Activated CD8-positive, alpha-beta T cell treated with anti-CD3 and anti-CD28 coated beads, Interleukin-2, amount 10 ng/mL, durations not matched to agents 7 days and 5 days (primary cell): ENCODE results near the gene PRR13. TPM values are rescaled to one million over a fixed set of nuclear protein-coding genes. Genes with fewer than 3 reads are reported as not detected.

Source experiments
- ATAC-seq: fragments of 150-1000 bp; cut with Tn5 transposase; one replicate; pipeline ENCODE4 v1.10.0; 2021; ENCODE audit warnings: moderate library complexity
- CTCF ChIA-PET: fragments of 350-600 bp; sonication (Branson Sonifier 250); formaldehyde crosslinking; loops from one replicate; lab custom pipeline; 2021; ENCODE audit warnings: antibody characterized with exemption; lab: Charles Lee
- POLR2A ChIA-PET: fragments of 350-600 bp; sonication (Branson Sonifier 250); formaldehyde crosslinking; loops from one replicate; lab custom pipeline; 2021; ENCODE audit warnings: antibody characterized with exemption; lab: Charles Lee
- DNase-seq: peaks from one replicate; pipeline ENCODE4 v3.0.0-alpha.2; 2020
- H3K27ac Mint-ChIP-seq: one replicate; pipeline ENCODE4 v1.8.0; 2021; ENCODE audit warnings: mild to moderate bottlenecking, mixed read lengths
- H3K27me3 Mint-ChIP-seq: one replicate; pipeline ENCODE4 v1.8.0; 2021; ENCODE audit warnings: low read depth, mixed read lengths
- H3K36me3 Mint-ChIP-seq: one replicate; pipeline ENCODE4 v1.8.0; 2021; ENCODE audit warnings: low read depth, mixed read lengths
- H3K4me1 Mint-ChIP-seq: one replicate; pipeline ENCODE4 v1.8.0; 2021; ENCODE audit warnings: low read depth, mixed read lengths
- H3K4me3 Mint-ChIP-seq: one replicate; pipeline ENCODE4 v1.8.0; 2021; ENCODE audit warnings: mild to moderate bottlenecking, mixed read lengths
- H3K9me3 Mint-ChIP-seq: one replicate; pipeline ENCODE4 v1.8.0; 2022; ENCODE audit warnings: mixed read lengths; ENCODE audit not compliant: insufficient read depth
- total RNA-seq, 2 experiments: library from RNA; stranded (reverse); gene quantifications; one replicate each; pipeline ENCODE4 v1.2.3, GENCODE V29; 2021

Gene PRR13
- total RNA-seq, 2 experiments from 2014 or later: 220 TPM

DNA sequence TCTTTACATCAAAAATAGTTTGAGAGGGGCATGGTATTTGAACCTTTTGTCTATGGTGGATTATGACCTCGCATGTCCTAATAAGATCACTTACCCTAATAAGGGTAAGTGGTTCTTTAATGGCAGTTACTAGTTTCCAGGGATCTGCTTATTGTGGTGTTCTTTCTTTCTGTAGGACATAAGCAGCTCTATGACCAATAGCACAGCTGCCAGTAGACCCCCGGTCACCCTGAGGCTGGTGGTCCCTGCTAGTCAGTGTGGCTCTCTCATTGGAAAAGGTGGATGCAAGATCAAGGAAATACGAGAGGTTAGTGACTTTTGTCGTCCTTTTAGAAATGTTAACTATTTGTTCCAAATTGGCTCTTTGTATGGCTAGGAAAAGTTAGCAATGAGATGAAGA, 17.6 kb downstream of the PRR13 start:
- Mint-ChIP-seq H3K36me3 (peaks cover 83% of the 10 kb centered on the region), H3K27me3 (no peaks in the 10 kb centered on the region), H3K4me1 (peaks cover 38% of the 10 kb centered on the region), H3K9me3 (no peaks in the 10 kb centered on the region), H3K27ac (no peak overlapping the region), H3K4me3 (no peak overlapping the region)
- DNase-seq (no peak), ATAC-seq (no peak)
- POLR2A ChIA-PET: interaction anchor here (1.2 to 1.7 kb wide), 4 partner anchors 9 to 23 kb away, joined by 3 to 5 read pairs (median 5); no protein-coding TSS in a partner anchor
- CTCF ChIA-PET: interaction anchor here (1.0 to 1.7 kb wide), 5 partner anchors 15 to 107 kb away, joined by 3 to 5 read pairs (median 4); no protein-coding TSS in a partner anchor

DNA sequence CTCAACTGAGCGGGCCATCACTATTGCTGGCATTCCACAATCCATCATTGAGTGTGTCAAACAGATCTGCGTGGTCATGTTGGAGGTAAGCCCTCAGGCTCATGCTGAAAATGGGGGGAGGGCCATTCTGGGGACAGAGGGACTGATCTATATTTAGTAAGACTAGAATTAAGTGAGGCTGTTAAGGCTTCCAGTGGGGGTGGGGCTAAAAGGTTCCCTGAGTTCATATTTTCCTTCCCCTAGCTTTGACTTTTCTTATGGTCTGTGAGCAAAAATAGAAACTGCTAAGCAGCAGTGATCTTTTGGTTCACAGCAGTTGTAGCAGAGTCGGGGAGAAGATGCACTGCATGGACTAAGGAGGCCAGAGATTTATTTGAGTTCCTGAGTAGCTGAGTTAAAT, 19.5 kb downstream of the PRR13 start:
- Mint-ChIP-seq H3K36me3 (peaks cover 83% of the 10 kb centered on the region), H3K4me3 (no peak overlapping the region), H3K27ac (no peak overlapping the region), H3K27me3 (no peaks in the 10 kb centered on the region), H3K4me1 (peaks cover 27% of the 10 kb centered on the region), H3K9me3 (no peaks in the 10 kb centered on the region)
- ChIA-PET POLR2A (interaction anchor here (0.6 to 1.5 kb wide), 3 partner anchors 12 to 166 kb away, joined by 3 read pairs; no protein-coding TSS in a partner anchor), CTCF (interaction anchor here (1.5 to 3.3 kb wide), 3 partner anchors 15 to 109 kb away, joined by 3 to 14 read pairs (median 3); no protein-coding TSS in a partner anchor)
- ATAC-seq (no peak), DNase-seq (no peak)

DNA sequence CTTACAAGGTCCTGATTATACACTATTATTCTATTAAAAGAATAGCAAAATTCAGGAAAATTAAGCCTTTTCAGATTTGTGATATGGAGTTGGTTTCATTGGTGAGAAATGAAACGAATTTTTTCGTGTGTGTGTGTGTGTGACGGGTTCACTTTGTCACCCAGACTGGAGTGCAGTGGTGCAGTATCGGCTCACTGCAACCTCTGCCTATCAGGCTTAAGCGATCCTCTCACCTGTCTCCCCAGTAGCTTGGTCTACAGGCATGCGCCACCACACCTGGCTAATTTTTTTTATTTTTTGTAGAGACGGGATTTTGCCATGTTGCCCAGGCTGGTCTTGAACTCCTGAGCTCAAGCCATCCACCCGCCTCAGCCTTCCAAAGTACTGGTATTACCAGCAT, 20.1 kb downstream of the PRR13 start:
- no peak overlapping the region for H3K27ac Mint-ChIP-seq
- H3K27me3 Mint-ChIP-seq: no peaks in the 10 kb centered on the region
- no peak for ATAC-seq
- peaks cover 25% of the 10 kb centered on the region for H3K4me1 Mint-ChIP-seq
- CTCF ChIA-PET: interaction anchor here (1.5 to 3.3 kb wide), 2 partner anchors 15 to 109 kb away, joined by 3 to 14 read pairs; no protein-coding TSS in a partner anchor
- peaks cover 83% of the 10 kb centered on the region for H3K36me3 Mint-ChIP-seq
- H3K9me3 Mint-ChIP-seq: no peaks in the 10 kb centered on the region
- no peak overlapping the region for H3K4me3 Mint-ChIP-seq
- DNase-seq: no peak
- POLR2A ChIA-PET: interaction anchor here (0.7 kb wide), 2 partner anchors 102 to 136 kb away, joined by 3 read pairs; no protein-coding TSS in a partner anchor

DNA sequence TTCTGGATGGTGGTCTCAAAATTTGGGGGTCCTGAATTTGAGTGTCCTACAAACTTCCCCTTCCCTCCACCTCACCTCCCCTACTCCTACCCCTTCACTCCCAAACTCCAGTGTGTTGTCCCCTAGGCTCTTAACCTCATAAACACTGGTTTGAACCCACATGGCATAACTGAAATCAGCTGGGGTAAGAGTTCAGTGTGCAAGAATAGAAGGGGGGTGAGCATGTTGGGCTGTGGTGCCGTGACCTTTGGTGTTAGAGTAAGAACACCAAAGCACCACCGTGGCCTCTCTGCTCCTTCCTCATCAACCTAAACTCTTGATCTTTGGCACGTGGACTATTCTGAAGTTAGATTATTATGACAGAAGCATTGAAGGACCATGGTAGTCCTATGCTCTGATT, 21.4 kb downstream of the PRR13 start:
- Mint-ChIP-seq H3K27ac (no peak overlapping the region), H3K4me3 (no peak overlapping the region), H3K9me3 (no peaks in the 10 kb centered on the region), H3K4me1 (peaks cover 24% of the 10 kb centered on the region), H3K36me3 (peaks cover 91% of the 10 kb centered on the region), H3K27me3 (no peaks in the 10 kb centered on the region)
- DNase-seq (no peak), ATAC-seq (no peak)
- POLR2A ChIA-PET: no interaction called here
- CTCF ChIA-PET: interaction anchor here (3.3 kb wide), 1 partner anchor 13 kb away, joined by 14 read pairs; no protein-coding TSS in a partner anchor

DNA sequence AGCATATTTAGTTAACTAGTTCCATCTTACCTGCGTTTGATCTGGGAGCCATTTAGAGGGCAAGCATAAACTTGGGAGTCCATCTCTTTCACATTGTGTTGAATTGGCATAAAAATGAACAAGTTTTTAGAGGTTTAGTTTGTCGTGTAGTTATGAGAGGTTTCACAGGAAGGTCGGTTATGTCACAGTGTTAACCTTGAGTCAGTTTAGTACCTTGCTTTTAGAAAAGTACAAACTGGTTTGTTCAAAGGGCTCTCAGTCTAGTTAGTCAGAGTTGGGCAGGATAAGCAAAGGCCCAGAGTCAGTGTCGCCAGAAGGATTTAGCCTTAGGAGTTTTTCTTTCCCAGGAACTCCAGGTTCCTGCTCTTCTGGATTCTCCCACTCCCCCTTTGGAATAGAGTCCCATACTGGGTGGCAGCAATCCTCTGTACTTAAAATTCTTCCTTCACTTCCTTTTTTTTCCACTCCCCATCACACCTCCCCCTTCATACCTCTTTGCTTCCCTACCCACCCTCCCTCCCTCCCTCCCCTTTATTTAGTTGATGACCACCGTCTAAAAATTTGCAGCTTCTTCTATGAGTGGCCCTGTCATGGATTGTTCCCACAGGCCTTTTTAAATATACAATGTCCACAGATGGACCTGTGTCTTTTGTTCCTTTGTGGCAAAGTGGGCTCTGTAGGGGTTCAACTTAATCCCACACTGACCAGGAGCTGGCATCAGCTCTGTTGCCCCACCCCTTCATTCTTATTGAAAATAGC, 22.4 kb downstream of the PRR13 start:
- peaks cover 29% of the 10 kb centered on the region for H3K4me1 Mint-ChIP-seq
- no peaks in the 10 kb centered on the region for H3K27me3 Mint-ChIP-seq
- CTCF ChIA-PET: interaction anchor here (1.7 to 3.1 kb wide), 2 partner anchors 11 to 13 kb away, joined by 4 to 15 read pairs; no protein-coding TSS in a partner anchor
- H3K4me3 Mint-ChIP-seq: no peak overlapping the region
- no peak overlapping the region for H3K27ac Mint-ChIP-seq
- no peaks in the 10 kb centered on the region for H3K9me3 Mint-ChIP-seq
- ATAC-seq (no peak), DNase-seq (no peak)
- POLR2A ChIA-PET: interaction anchor here (0.6 to 1.2 kb wide), 4 partner anchors 10 to 277 kb away, joined by 3 read pairs; no protein-coding TSS in a partner anchor
- peaks cover 89% of the 10 kb centered on the region for H3K36me3 Mint-ChIP-seq

DNA sequence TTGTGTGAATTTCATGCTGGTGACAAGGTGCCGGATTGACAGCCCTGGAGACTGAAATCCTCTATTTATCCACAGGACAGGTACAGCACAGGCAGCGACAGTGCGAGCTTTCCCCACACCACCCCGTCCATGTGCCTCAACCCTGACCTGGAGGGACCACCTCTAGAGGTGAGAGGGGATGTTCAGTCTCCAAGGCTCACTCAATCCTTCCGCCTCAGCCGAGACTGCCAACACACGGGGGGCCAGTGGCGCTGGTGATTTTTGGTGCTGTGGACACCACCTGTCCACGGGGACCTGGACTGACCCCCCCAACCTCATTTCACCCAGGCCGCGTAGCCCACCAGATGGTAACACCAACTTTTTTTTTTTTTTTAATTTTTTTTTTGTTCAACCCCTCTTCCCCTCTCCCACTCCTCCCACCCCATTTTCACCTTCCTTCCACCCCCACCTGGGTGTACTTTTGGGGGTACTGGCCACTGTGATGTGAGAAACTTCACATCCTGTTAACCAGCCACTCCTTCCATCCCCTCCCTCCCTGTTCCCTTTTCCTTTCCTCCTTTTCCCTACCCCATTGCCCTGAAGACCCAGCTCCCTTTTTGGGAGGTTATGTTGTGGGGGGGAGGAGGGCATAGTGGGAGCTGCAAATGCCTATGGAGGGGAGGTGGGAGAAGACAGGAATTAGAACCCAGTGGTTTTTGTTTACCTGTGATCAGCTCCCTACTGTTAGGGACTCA, 23.3 kb downstream of the PRR13 start:
- Mint-ChIP-seq H3K27me3 (no peaks in the 10 kb centered on the region), H3K27ac (peak overlapping the region; percentile 43), H3K4me1 (peaks cover 26% of the 10 kb centered on the region), H3K9me3 (no peaks in the 10 kb centered on the region), H3K36me3 (peaks cover 87% of the 10 kb centered on the region), H3K4me3 (no peak overlapping the region)
- DNase-seq: no peak
- CTCF ChIA-PET: interaction anchor here (1.7 to 3.1 kb wide), 2 partner anchors 11 to 12 kb away, joined by 4 to 15 read pairs; no protein-coding TSS in a partner anchor
- ATAC-seq: no peak
- POLR2A ChIA-PET: interaction anchor here (0.6 to 1.2 kb wide), 5 partner anchors 10 to 27 kb away, joined by 3 to 4 read pairs (median 3); no protein-coding TSS in a partner anchor

DNA sequence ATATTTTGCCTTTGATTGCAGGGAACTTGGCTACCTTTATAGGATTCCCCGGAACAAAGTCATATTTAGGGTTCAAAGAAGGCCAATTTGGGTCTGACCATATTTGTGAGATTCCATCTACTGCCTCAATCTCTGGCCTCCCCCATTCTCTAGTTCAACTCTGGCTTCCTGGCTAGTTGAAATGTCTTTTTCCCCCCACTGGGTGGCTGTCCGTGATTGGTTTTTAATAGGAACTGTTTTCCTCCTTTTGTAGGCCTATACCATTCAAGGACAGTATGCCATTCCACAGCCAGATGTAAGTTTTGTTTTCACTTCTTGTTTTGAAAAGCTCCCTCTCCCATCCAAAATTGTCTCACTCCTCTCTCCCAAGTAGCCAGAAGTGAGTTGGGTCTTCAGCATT, 24.1 kb downstream of the PRR13 start:
- Mint-ChIP-seq H3K27me3 (no peaks in the 10 kb centered on the region), H3K4me1 (peaks cover 21% of the 10 kb centered on the region), H3K9me3 (no peaks in the 10 kb centered on the region), H3K4me3 (no peak overlapping the region), H3K36me3 (peaks cover 82% of the 10 kb centered on the region), H3K27ac (no peak overlapping the region)
- ATAC-seq (no peak), DNase-seq (no peak)
- POLR2A ChIA-PET: interaction anchor here (0.6 to 1.2 kb wide), 3 partner anchors 9 to 26 kb away, joined by 3 to 4 read pairs (median 3); no protein-coding TSS in a partner anchor
- CTCF ChIA-PET: interaction anchor here (1.7 to 3.1 kb wide), 2 partner anchors 11 to 12 kb away, joined by 4 to 15 read pairs; no protein-coding TSS in a partner anchor

DNA sequence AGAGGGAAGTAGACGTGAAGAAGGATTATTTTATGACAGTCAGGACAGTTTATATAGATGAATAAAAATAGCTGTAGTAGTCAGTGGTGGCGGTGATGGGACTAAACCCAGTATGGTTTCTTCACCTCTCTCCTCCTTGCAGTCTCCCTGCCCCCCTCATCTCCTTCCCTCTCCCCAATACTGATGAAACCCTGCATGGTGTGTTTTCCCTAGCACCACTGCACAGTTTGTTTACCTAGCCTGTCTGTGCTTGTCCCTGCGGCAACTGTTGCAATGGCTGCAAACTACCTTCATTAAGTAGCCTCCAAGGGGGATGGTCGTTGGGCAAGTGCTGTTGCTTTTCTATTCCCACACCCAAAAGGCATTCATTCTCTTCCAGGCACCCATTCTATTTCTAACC, 25.1 kb downstream of the PRR13 start:
- DNase-seq (no peak), ATAC-seq (no peak)
- Mint-ChIP-seq H3K4me1 (peaks cover 22% of the 10 kb centered on the region), H3K27ac (peak overlapping the region; percentile 5), H3K36me3 (peaks cover 82% of the 10 kb centered on the region), H3K9me3 (no peaks in the 10 kb centered on the region), H3K4me3 (no peak overlapping the region), H3K27me3 (no peaks in the 10 kb centered on the region)
- POLR2A ChIA-PET: no interaction called here
- CTCF ChIA-PET: interaction anchor here (3.1 kb wide), 1 partner anchor 10 kb away, joined by 15 read pairs; no protein-coding TSS in a partner anchor

DNA sequence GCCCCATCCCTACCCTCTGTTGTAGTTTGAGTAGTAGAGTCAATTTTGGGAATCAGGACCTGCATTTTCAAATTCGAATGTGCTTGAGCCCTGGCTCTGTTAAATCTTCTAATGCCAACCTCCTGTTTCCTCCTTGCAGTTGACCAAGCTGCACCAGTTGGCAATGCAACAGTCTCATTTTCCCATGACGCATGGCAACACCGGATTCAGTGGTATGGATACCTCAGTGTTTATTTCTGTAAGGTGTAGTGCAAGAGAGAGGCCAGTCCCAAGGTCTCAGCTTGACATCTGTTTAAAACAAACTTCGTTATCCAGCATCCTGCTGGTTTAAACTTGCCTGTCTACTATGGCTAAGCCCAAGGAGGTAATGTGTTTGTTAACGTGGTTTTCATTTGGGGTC, 25.5 kb downstream of the PRR13 start:
- DNase-seq: no peak
- Mint-ChIP-seq H3K36me3 (peaks cover 82% of the 10 kb centered on the region), H3K4me3 (no peak overlapping the region), H3K27ac (peak overlapping the region; percentile 5), H3K9me3 (no peaks in the 10 kb centered on the region), H3K27me3 (no peaks in the 10 kb centered on the region), H3K4me1 (peaks cover 25% of the 10 kb centered on the region)
- ChIA-PET CTCF (interaction anchor here (3.1 kb wide), 1 partner anchor 9 kb away, joined by 15 read pairs; no protein-coding TSS in a partner anchor), POLR2A (interaction anchor here (1.0 kb wide), 1 partner anchor 8 kb away, joined by 5 read pairs; no protein-coding TSS in a partner anchor)
- no peak for ATAC-seq

DNA sequence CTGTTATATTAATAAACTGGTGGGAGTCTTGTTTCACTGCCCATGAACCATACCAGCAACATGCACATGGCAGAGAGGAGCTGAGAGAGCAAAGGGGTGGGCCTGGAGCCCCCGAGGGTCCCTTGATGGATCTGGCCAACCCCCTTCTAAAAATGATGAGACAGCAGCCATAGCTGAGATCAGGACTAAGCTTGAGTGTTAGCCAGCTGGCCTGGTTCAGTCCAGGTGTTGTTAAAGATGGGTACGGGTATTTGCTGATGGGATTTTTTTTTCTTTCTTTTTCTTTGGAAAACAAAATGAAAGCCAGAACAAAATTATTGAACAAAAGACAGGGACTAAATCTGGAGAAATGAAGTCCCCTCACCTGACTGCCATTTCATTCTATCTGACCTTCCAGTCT, 26.3 kb downstream of the PRR13 start:
- Mint-ChIP-seq H3K4me1 (peaks cover 25% of the 10 kb centered on the region), H3K9me3 (no peaks in the 10 kb centered on the region), H3K36me3 (peaks cover 81% of the 10 kb centered on the region), H3K27me3 (no peaks in the 10 kb centered on the region), H3K27ac (no peak overlapping the region), H3K4me3 (no peak overlapping the region)
- DNase-seq (no peak), ATAC-seq (no peak)
- CTCF ChIA-PET: interaction anchor here (0.6 to 1.6 kb wide), 4 partner anchors 9 to 115 kb away, joined by 3 to 7 read pairs (median 4); no protein-coding TSS in a partner anchor
- POLR2A ChIA-PET: interaction anchor here (1.0 kb wide), 1 partner anchor 9 kb away, joined by 5 read pairs; no protein-coding TSS in a partner anchor

DNA sequence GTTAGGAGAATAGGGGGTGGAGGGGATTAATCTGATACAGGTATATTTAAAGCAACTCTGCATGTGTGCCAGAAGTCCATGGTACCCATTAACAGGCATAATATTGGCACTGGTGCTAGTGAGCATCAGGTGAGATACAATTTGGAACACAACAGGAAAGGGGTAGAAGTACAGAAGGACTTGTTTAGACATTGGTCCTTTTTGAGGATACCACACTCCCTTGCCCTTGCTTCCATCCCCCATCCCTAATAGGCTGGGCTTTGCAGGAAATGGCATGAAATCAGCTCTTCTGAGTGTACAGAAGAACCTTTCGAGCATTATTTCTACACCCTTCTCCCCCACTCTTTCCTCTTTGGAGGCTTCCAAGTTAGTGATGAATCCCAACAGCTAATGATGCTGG, 26.7 kb downstream of the PRR13 start:
- DNase-seq (no peak), ATAC-seq (no peak)
- Mint-ChIP-seq H3K27ac (no peak overlapping the region), H3K27me3 (no peaks in the 10 kb centered on the region), H3K9me3 (no peaks in the 10 kb centered on the region), H3K4me3 (no peak overlapping the region), H3K36me3 (peaks cover 80% of the 10 kb centered on the region), H3K4me1 (peaks cover 27% of the 10 kb centered on the region)
- ChIA-PET POLR2A (interaction anchor here (1.0 kb wide), 1 partner anchor 10 kb away, joined by 5 read pairs; no protein-coding TSS in a partner anchor), CTCF (interaction anchor here (0.6 to 1.6 kb wide), 4 partner anchors 9 to 116 kb away, joined by 3 to 7 read pairs (median 4); no protein-coding TSS in a partner anchor)
